Peyer's patch (tissue), 4 donors: Measurements from ENCODE around the gene NAT16.

Experiments
- POLR2A ChIP-seq, 2 donors: fragments of 450-650 bp; IDR thresholded peaks; one replicate each; pipeline ENCODE4 v1.5.1; 2017; ENCODE audit warnings: antibody characterized with exemption in 2 of 2, mild to moderate bottlenecking in 2 of 2, moderate library complexity in 2 of 2
- TF ChIP-seq, protein P1 (sequence below), 6 experiments: fragments of 450-650 bp in 4 of 6; fragments of 200-600 bp in 2 of 6; sonication (generic) in 1 of 6; IDR thresholded peaks; one replicate each; pipeline ENCODE4 v1.5.1; 2017 to 2019; ENCODE audit warnings: antibody characterized with exemption in 6 of 6, mild to moderate bottlenecking in 3 of 6, moderate library complexity in 1 of 6

DNA sequence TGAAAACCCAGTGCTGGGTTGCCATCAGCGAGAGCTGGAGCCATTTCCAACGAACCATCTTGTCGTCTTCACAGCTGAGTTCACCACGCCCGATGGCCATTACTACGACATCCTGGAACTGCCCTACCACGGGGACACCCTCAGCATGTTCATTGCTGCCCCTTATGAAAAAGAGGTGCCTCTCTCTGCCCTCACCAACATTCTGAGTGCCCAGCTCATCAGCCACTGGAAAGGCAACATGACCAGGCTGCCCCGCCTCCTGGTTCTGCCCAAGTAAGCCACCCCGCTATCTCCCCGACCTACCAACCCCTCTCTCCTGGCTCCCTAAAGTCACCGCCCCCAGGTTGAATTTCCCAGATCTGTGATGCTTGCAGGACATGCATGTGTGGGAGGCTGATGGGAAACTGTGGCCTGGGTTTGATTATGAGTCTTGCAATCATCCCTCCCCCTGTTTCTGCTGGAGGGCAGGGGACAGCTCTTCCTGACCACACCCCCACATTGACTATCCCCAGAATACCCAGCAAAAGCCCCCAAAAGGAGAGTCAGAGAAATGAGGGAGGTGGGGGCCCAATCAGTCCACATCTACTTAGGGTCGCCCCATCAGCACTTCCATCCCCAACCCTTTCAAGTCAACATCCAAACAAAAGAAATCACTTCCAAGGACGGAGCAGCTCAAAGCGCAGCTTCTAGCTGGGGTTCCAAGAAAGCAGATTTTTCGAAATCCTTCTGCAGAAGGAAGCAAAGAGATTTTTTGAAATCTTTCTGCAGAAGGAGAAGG, 46.3 kb downstream of the NAT16 start:
- TF ChIP-seq, protein P1, sequence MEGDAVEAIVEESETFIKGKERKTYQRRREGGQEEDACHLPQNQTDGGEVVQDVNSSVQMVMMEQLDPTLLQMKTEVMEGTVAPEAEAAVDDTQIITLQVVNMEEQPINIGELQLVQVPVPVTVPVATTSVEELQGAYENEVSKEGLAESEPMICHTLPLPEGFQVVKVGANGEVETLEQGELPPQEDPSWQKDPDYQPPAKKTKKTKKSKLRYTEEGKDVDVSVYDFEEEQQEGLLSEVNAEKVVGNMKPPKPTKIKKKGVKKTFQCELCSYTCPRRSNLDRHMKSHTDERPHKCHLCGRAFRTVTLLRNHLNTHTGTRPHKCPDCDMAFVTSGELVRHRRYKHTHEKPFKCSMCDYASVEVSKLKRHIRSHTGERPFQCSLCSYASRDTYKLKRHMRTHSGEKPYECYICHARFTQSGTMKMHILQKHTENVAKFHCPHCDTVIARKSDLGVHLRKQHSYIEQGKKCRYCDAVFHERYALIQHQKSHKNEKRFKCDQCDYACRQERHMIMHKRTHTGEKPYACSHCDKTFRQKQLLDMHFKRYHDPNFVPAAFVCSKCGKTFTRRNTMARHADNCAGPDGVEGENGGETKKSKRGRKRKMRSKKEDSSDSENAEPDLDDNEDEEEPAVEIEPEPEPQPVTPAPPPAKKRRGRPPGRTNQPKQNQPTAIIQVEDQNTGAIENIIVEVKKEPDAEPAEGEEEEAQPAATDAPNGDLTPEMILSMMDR (IDR thresholded peaks at IDR 0.05) = no peak
- no peak for TF ChIP-seq POLR2A (IDR thresholded peaks at IDR 0.05)
